NCI-H187 (cell line): ENCODE measurements around the gene GCLC.

Experiments used
- DNase-seq, 2 experiments: peaks; one replicate each; lab custom pipeline; 2025; lab: John Stamatoyannopoulos, UW

GCLC gene

GRCh38 chr6:53524455-53524815 lies 20.5 kb downstream of the GCLC start:
- DNase-seq: no peak

- no peak for DNase-seq
Observed at GRCh38 chr6:53523511-53524454, 21.1 kb downstream of the GCLC start.

GRCh38 chr6:53520320-53520928 lies 24.5 kb downstream of the GCLC start:
- DNase-seq: no peak

- DNase-seq: no peak
Observed at GRCh38 chr6:53518862-53519261, 26.0 kb downstream of the GCLC start.

GRCh38 chr6:53517021-53517420 lies 27.9 kb downstream of the GCLC start:
- DNase-seq: no peak

GRCh38 chr6:53514677-53515076 lies 30.2 kb downstream of the GCLC start:
- no peak for DNase-seq

GRCh38 chr6:53513519-53513966 lies 31.4 kb downstream of the GCLC start:
- DNase-seq: no peak

GRCh38 chr6:53513056-53513455 lies 31.8 kb downstream of the GCLC start:
- no peak for DNase-seq

GRCh38 chr6:53512626-53513025 lies 32.3 kb downstream of the GCLC start:
- DNase-seq: no peak

- no peak for DNase-seq
Observed at GRCh38 chr6:53510746-53511145, 34.2 kb downstream of the GCLC start.

GRCh38 chr6:53506872-53507271 lies 38.0 kb downstream of the GCLC start:
- DNase-seq: no peak

GRCh38 chr6:53504512-53504911 lies 40.4 kb downstream of the GCLC start:
- no peak for DNase-seq

GRCh38 chr6:53503060-53503459 lies 41.8 kb downstream of the GCLC start:
- no peak for DNase-seq

GRCh38 chr6:53501432-53501831 lies 43.5 kb downstream of the GCLC start:
- no peak for DNase-seq

GRCh38 chr6:53500095-53500494 lies 44.8 kb downstream of the GCLC start:
- no peak for DNase-seq

GRCh38 chr6:53499094-53499493 lies 45.8 kb downstream of the GCLC start:
- no peak for DNase-seq

GRCh38 chr6:53498649-53499048 lies 46.3 kb downstream of the GCLC start:
- no peak for DNase-seq

- DNase-seq: no peak
Observed at GRCh38 chr6:53497905-53498304, 47.0 kb downstream of the GCLC start.

- no peak for DNase-seq
Observed at GRCh38 chr6:53496797-53497375, 48.0 kb downstream of the GCLC start.

- no peak for DNase-seq
Observed at GRCh38 chr6:53495506-53496499, 49.1 kb downstream of the GCLC start.

- no peak for DNase-seq
Observed at GRCh38 chr6:53494076-53494475, 50.8 kb downstream of the GCLC start.

GRCh38 chr6:53493635-53494025 lies 51.3 kb downstream of the GCLC start:
- DNase-seq: no peak
